ENCODE measurements around the gene NBEAL2.
A peak's percentile ranks its signal among the peaks of the same experiment; 100 is the strongest.

Gene NBEAL2

GRCh38 chr3:47002171-47003055 lies 22.9 kb downstream of the NBEAL2 start:
- no peak for DNase-seq
- H3K27ac Mint-ChIP-seq: peak overlapping the region; percentile 68
- no peak overlapping the region for H3K4me3 Mint-ChIP-seq
- H3K9me3 Mint-ChIP-seq: no peaks in the 10 kb centered on the region
- H3K27me3 Mint-ChIP-seq: no peaks in the 10 kb centered on the region
- peaks cover 94% of the 10 kb centered on the region for H3K36me3 Mint-ChIP-seq (ENCODE audit: low read depth)
- peaks cover 14% of the 10 kb centered on the region for H3K4me1 Mint-ChIP-seq (ENCODE audit: low read depth)

- no peak overlapping the region for H3K4me3 Mint-ChIP-seq
- no peaks in the 10 kb centered on the region for H3K9me3 Mint-ChIP-seq
- H3K27ac Mint-ChIP-seq: no peak overlapping the region
- DNase-seq: no peak
- no peaks in the 10 kb centered on the region for H3K27me3 Mint-ChIP-seq
- H3K36me3 Mint-ChIP-seq (ENCODE audit: low read depth): peaks cover 94% of the 10 kb centered on the region
- H3K4me1 Mint-ChIP-seq (ENCODE audit: low read depth): peaks cover 10% of the 10 kb centered on the region
Measured at GRCh38 chr3:47003056-47003410, 23.6 kb downstream of the NBEAL2 start.

DNA sequence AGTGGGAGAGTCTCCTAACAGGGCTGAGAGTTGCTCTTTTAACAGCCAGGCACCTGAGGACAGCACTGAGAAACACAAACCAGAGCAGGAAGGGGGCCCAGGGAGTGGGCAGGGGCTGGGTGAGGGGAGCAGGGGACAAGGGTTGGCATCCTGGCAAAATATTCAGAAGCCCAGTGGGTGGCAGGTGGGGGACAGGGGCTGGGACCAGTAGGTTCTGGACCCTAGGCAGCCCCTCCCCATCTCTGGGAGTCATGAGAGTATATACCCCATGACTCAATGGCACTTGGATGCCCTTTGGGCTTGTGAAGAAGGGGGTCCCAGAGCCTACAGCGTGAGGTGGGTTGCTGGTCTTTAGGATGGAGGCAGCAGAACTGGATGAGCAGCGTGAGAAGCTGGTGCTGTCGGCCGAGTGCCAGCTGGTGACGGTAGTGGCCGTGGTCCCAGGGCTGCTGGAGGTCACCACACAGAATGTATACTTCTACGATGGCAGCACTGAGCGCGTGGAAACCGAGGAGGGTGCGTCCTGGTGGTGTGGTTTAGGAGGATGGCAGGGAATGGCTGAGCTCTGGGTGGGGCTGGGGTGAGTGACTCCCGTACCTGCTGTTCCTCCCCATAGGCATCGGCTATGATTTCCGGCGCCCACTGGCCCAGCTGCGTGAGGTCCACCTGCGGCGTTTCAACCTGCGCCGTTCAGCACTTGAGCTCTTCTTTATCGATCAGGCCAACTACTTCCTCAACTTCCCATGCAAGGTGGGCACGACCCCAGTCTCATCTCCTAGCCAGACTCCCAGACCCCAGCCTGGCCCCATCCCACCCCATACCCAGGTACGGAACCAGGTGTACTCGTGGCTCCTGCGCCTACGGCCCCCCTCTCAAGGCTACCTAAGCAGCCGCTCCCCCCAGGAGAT lies 24.2 kb downstream of the NBEAL2 start:
- no peak for DNase-seq
- H3K36me3 Mint-ChIP-seq (ENCODE audit: low read depth): peaks cover 94% of the 10 kb centered on the region
- peak overlapping the region; percentile 55 for H3K27ac Mint-ChIP-seq
- no peaks in the 10 kb centered on the region for H3K9me3 Mint-ChIP-seq
- H3K27me3 Mint-ChIP-seq: no peaks in the 10 kb centered on the region
- peaks cover 9% of the 10 kb centered on the region for H3K4me1 Mint-ChIP-seq (ENCODE audit: low read depth)
- H3K4me3 Mint-ChIP-seq: no peak overlapping the region

DNA sequence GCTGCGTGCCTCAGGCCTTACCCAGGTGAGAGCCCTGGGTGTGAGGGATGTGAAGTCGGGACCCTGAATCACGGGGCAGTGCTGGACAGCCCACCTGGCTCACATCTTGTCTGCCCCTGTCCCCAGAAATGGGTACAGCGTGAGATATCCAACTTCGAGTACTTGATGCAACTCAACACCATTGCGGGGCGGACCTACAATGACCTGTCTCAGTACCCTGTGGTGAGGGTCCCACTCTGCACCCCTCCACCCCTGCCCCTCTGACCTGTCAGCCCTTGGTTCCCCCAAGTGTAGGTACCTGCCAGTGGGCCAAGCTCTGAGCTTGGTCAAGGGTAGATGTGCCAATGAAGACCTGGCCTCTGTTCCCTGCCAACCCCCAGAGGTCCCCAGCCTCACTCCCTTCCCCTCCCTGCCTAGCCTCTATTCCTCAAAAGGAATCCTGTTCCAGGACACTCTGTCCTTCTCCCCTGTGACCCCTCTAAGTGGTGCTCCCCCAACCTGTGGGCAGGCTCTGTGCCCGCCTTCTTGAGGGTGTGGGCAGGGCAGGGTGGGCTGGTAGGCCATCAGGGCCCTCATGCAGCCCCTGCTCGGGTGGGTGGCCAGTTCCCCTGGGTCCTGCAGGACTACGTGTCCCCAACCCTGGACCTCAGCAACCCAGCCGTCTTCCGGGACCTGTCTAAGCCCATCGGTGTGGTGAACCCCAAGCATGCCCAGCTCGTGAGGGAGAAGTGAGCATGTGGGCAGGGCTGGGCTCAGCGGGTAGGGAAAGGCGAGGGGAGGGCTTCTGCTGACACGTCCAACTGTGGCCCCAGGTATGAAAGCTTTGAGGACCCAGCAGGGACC lies 25.1 kb downstream of the NBEAL2 start:
- Mint-ChIP-seq H3K36me3 (ENCODE audit: low read depth) (peaks cover 92% of the 10 kb centered on the region), H3K4me1 (ENCODE audit: low read depth) (peaks cover 11% of the 10 kb centered on the region), H3K27ac (no peak overlapping the region), H3K9me3 (no peaks in the 10 kb centered on the region), H3K4me3 (no peak overlapping the region), H3K27me3 (no peaks in the 10 kb centered on the region)
- no peak for DNase-seq

DNA sequence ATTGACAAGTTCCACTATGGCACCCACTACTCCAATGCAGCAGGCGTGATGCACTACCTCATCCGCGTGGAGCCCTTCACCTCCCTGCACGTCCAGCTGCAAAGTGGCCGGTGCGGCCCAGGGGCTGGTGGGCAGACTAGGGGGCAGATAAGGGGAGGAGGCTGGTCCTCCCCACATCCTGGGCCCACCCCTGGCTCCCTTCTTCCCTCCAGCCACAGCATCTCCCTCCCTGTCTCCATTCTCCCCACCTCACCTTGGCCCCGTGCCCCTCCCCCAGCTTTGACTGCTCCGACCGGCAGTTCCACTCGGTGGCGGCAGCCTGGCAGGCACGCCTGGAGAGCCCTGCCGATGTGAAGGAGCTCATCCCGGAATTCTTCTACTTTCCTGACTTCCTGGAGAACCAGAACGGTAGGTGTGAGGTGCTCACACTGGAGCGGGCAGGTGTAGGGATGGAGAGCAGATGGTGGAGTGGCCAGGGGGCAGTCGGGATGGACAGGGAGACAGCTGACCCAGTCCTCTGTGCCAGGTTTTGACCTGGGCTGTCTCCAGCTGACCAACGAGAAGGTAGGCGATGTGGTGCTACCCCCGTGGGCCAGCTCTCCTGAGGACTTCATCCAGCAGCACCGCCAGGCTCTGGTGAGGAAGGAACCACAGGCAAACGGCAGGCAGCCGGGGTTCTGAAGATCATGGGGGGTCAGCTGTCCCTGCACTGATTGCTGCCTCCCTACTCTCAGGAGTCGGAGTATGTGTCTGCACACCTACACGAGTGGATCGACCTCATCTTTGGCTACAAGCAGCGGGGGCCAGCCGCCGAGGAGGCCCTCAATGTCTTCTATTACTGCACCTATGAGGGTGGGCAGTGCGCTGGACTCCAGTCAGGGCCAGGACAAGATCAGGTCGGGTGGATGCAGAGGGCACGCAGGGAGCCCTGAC lies 26.0 kb downstream of the NBEAL2 start:
- peaks cover 92% of the 10 kb centered on the region for H3K36me3 Mint-ChIP-seq (ENCODE audit: low read depth)
- H3K4me3 Mint-ChIP-seq: no peak overlapping the region
- no peaks in the 10 kb centered on the region for H3K9me3 Mint-ChIP-seq
- no peaks in the 10 kb centered on the region for H3K27me3 Mint-ChIP-seq
- no peak overlapping the region for H3K27ac Mint-ChIP-seq
- H3K4me1 Mint-ChIP-seq (ENCODE audit: low read depth): peaks cover 13% of the 10 kb centered on the region
- DNase-seq: no peak

- peak overlapping the region; percentile 8 for H3K27ac Mint-ChIP-seq
- no peaks in the 10 kb centered on the region for H3K27me3 Mint-ChIP-seq
Measured at GRCh38 chr3:47006145-47006651, 26.7 kb downstream of the NBEAL2 start.

GRCh38 chr3:47007001-47007400 lies 27.5 kb downstream of the NBEAL2 start:
- H3K4me3 Mint-ChIP-seq: no peak overlapping the region
- DNase-seq: no peak
- H3K4me1 Mint-ChIP-seq (ENCODE audit: low read depth): peaks cover 13% of the 10 kb centered on the region
- no peaks in the 10 kb centered on the region for H3K9me3 Mint-ChIP-seq
- H3K27ac Mint-ChIP-seq: peak overlapping the region; percentile 34
- no peaks in the 10 kb centered on the region for H3K27me3 Mint-ChIP-seq
- peaks cover 81% of the 10 kb centered on the region for H3K36me3 Mint-ChIP-seq (ENCODE audit: low read depth)

More at GRCh38 chr3:47006145-47006651, 26.7 kb downstream of the NBEAL2 start:
- no peaks in the 10 kb centered on the region for H3K9me3 Mint-ChIP-seq
- peaks cover 13% of the 10 kb centered on the region for H3K4me1 Mint-ChIP-seq (ENCODE audit: low read depth)
- DNase-seq: no peak
- no peak overlapping the region for H3K4me3 Mint-ChIP-seq
- peaks cover 89% of the 10 kb centered on the region for H3K36me3 Mint-ChIP-seq (ENCODE audit: low read depth)

DNA sequence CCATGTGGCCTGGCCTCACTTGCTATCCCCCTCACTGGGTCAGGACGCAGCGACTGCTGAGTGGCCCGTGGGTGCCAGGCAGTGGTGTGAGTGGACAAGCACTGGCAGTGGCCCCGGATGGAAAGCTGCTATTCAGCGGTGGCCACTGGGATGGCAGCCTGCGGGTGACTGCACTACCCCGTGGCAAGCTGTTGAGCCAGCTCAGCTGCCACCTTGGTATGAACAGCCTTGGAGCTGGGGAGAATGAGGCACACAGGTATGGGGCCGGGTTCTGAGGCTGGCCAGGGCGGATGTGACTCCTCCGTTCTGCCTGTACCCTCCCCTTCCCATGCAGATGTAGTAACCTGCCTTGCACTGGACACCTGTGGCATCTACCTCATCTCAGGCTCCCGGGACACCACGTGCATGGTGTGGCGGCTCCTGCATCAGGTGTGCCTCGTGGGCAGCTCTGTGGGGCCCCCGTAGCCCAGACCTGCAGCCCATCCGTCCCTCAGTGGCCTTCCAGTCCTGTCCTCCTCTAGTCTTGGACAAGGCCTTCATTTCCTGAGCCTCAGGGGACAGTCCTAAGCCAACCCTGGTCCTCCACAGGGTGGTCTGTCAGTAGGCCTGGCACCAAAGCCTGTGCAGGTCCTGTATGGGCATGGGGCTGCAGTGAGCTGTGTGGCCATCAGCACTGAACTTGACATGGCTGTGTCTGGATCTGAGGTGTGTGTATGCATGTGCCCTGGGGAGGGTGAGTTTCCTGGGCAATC lies 28.2 kb downstream of the NBEAL2 start:
- H3K9me3 Mint-ChIP-seq: no peaks in the 10 kb centered on the region
- peaks cover 13% of the 10 kb centered on the region for H3K4me1 Mint-ChIP-seq (ENCODE audit: low read depth)
- H3K27ac Mint-ChIP-seq: no peak overlapping the region
- DNase-seq: no peak
- H3K27me3 Mint-ChIP-seq: no peaks in the 10 kb centered on the region
- no peak overlapping the region for H3K4me3 Mint-ChIP-seq
- H3K36me3 Mint-ChIP-seq (ENCODE audit: low read depth): peaks cover 78% of the 10 kb centered on the region

- DNase-seq: no peak
- Mint-ChIP-seq H3K4me1 (ENCODE audit: low read depth) (peaks cover 13% of the 10 kb centered on the region), H3K27me3 (no peaks in the 10 kb centered on the region), H3K9me3 (no peaks in the 10 kb centered on the region), H3K4me3 (peak overlapping the region; percentile 1), H3K36me3 (ENCODE audit: low read depth) (peaks cover 76% of the 10 kb centered on the region), H3K27ac (peak overlapping the region; percentile 47)
Measured at GRCh38 chr3:47008234-47008796, 28.8 kb downstream of the NBEAL2 start.

GRCh38 chr3:47008851-47009224 lies 29.4 kb downstream of the NBEAL2 start:
- no peak for DNase-seq
- peak overlapping the region; percentile 1 for H3K4me3 Mint-ChIP-seq
- H3K9me3 Mint-ChIP-seq: no peaks in the 10 kb centered on the region
- peaks cover 13% of the 10 kb centered on the region for H3K4me1 Mint-ChIP-seq (ENCODE audit: low read depth)
- H3K27me3 Mint-ChIP-seq: no peaks in the 10 kb centered on the region
- H3K27ac Mint-ChIP-seq: peak overlapping the region; percentile 47
- peaks cover 75% of the 10 kb centered on the region for H3K36me3 Mint-ChIP-seq (ENCODE audit: low read depth)

- peak; percentile 84 for DNase-seq
- Mint-ChIP-seq H3K27me3 (no peaks in the 10 kb centered on the region), H3K9me3 (no peaks in the 10 kb centered on the region), H3K27ac (peak overlapping the region; percentile 82), H3K36me3 (ENCODE audit: low read depth) (peaks cover 75% of the 10 kb centered on the region), H3K4me1 (ENCODE audit: low read depth) (peaks cover 13% of the 10 kb centered on the region), H3K4me3 (peak overlapping the region; percentile 67)
Measured at GRCh38 chr3:47009225-47010110, 30.0 kb downstream of the NBEAL2 start.

Measured in activated T-cell treated with anti-CD3 and anti-CD28 coated beads, Interleukin-2, amount 50 U/mL, for 24 hours (primary cell).